Measurements from ENCODE around the gene PLA2G4D.

PLA2G4D gene

DNA sequence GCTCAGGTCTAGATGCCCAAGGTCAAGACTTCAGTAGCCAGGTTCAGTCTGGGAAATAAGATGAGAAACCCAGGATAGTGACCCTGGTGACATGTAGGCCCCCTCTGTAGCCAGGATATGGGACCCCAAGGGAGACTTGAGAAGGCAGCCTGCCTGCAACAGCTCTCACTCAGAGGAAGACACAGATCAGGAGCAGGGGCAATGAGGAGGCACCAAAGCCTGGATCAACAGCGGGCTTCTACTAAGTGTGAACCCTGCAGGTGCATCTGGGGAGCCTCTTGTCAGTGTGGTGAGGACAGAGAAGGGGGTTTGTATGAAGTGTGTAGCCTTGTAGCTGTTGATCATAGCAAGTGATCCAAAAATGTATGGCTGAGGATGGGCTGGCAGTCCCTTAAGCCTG lies 36.6 kb upstream of the PLA2G4D start:
- DNase-seq, result no peak
- H3K9ac ChIP-seq (ENCODE audit: low read length), result no peak overlapping the region
- no peak overlapping the region for H3K27ac ChIP-seq (ENCODE audit: low read length)
- no peak overlapping the region for H3K4me2 ChIP-seq (ENCODE audit: low read depth, low read length)
- no peak overlapping the region for H3K4me3 ChIP-seq (ENCODE audit: low read length)
- H3K9me3 ChIP-seq (replicated peaks; ENCODE audit: insufficient read depth, low read length), result no peaks in the 10 kb centered on the region
- no peaks in the 10 kb centered on the region for H3K36me3 ChIP-seq (replicated peaks; ENCODE audit: insufficient read depth, low read length)
- H3K9me2 ChIP-seq (replicated peaks; ENCODE audit: insufficient read depth, low read length), result no peaks in the 10 kb centered on the region
- H4K20me1 ChIP-seq (ENCODE audit: insufficient read depth, low read length), result no peaks in the 10 kb centered on the region
- no peaks in the 10 kb centered on the region for H3K27me3 ChIP-seq (replicated peaks; ENCODE audit: insufficient read depth, low read length)
- H3K79me2 ChIP-seq (ENCODE audit: low read length), result no peaks in the 10 kb centered on the region
- no peak overlapping the region for H2AFZ ChIP-seq (ENCODE audit: low read length)
- no peak for TF ChIP-seq EZH2phosphoT487 (IDR thresholded peaks at IDR 0.05; ENCODE audit: low read length)
- TF ChIP-seq EZH2 (optimal IDR thresholded peaks at IDR 0.05; ENCODE audit: low read depth, low read length), result no peak
- TF ChIP-seq, protein P1, sequence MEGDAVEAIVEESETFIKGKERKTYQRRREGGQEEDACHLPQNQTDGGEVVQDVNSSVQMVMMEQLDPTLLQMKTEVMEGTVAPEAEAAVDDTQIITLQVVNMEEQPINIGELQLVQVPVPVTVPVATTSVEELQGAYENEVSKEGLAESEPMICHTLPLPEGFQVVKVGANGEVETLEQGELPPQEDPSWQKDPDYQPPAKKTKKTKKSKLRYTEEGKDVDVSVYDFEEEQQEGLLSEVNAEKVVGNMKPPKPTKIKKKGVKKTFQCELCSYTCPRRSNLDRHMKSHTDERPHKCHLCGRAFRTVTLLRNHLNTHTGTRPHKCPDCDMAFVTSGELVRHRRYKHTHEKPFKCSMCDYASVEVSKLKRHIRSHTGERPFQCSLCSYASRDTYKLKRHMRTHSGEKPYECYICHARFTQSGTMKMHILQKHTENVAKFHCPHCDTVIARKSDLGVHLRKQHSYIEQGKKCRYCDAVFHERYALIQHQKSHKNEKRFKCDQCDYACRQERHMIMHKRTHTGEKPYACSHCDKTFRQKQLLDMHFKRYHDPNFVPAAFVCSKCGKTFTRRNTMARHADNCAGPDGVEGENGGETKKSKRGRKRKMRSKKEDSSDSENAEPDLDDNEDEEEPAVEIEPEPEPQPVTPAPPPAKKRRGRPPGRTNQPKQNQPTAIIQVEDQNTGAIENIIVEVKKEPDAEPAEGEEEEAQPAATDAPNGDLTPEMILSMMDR (IDR thresholded peaks at IDR 0.05; ENCODE audit: low read length), result no peak
- no peaks in the 10 kb centered on the region for H3K4me1 ChIP-seq (ENCODE audit: low read length)
- H3F3A ChIP-seq (ENCODE audit: insufficient read depth, low read length), result no peaks in the 10 kb centered on the region

DNA sequence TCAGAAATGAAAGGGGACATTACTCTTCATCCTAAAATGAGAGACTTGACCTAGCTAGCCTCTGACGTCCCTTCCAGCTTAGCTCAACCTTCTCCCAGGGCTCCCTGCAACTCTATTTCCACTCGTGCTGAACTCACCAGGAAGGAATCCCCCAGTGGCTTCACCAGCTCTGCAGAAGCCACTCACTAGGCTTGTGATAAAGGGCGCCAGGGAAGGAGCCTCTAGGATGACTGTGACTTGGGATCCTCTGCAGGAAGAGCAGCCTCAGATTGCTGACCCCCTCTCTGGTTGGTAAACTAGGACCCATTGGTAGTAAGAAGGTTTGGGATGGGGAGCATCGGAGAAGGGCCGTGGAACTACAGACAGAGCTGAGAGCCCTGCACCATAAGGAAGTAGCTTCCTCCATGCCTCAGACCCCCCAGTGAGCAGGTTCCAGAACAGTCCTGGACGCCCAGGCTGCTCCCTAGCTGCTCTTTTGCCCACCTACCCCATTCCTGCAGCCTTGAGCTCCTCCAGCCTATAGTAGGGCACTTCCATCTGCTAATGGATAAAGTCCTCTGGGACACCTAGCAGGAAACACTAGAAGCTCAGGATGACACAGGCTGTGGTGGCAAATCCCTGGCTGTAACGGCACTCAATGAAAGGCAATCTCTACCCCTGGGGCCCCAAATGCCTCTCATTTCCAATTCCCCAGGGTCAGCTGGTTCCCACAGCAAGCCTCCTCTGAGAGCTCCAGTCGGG lies 36.1 kb upstream of the PLA2G4D start:
- H3K9me3 ChIP-seq (replicated peaks; ENCODE audit: insufficient read depth, low read length), result no peaks in the 10 kb centered on the region
- H3K36me3 ChIP-seq (replicated peaks; ENCODE audit: insufficient read depth, low read length), result no peaks in the 10 kb centered on the region
- H3K27me3 ChIP-seq (replicated peaks; ENCODE audit: insufficient read depth, low read length), result no peaks in the 10 kb centered on the region
- no peak for DNase-seq
- no peaks in the 10 kb centered on the region for H3F3A ChIP-seq (ENCODE audit: insufficient read depth, low read length)
- no peaks in the 10 kb centered on the region for H3K4me1 ChIP-seq (ENCODE audit: low read length)
- TF ChIP-seq EZH2 (optimal IDR thresholded peaks at IDR 0.05; ENCODE audit: low read depth, low read length) (no peak), EZH2phosphoT487 (IDR thresholded peaks at IDR 0.05; ENCODE audit: low read length) (no peak)
- TF ChIP-seq, protein P1 (IDR thresholded peaks at IDR 0.05; ENCODE audit: low read length), result no peak
- no peak overlapping the region for H2AFZ ChIP-seq (ENCODE audit: low read length)
- no peak overlapping the region for H3K9ac ChIP-seq (ENCODE audit: low read length)
- H4K20me1 ChIP-seq (ENCODE audit: insufficient read depth, low read length), result no peaks in the 10 kb centered on the region
- no peak overlapping the region for H3K4me3 ChIP-seq (ENCODE audit: low read length)
- H3K4me2 ChIP-seq (ENCODE audit: low read depth, low read length), result no peak overlapping the region
- no peaks in the 10 kb centered on the region for H3K79me2 ChIP-seq (ENCODE audit: low read length)
- no peak overlapping the region for H3K27ac ChIP-seq (ENCODE audit: low read length)
- H3K9me2 ChIP-seq (replicated peaks; ENCODE audit: insufficient read depth, low read length), result no peaks in the 10 kb centered on the region

DNA sequence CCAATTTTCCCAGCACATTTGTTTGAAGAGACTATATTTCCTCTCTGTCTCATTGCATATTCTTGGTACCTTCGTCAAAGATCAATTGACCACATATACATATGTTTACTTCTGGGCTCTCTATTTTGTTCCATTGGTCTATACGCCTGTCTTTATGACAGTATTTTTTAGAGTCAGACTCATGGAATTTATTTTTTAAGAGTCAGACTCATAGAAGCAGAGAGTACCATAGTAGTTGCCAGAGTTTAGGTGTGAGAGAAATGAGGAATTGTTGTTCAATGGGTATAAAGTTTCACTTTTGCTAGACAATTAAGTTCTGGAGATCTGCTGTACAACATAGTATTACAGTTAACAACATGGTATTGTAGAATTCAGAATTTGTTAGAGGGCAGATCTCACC lies 35.0 kb upstream of the PLA2G4D start:
- H3K9ac ChIP-seq (ENCODE audit: low read length), result no peak overlapping the region
- no peak for TF ChIP-seq EZH2phosphoT487 (IDR thresholded peaks at IDR 0.05; ENCODE audit: low read length)
- TF ChIP-seq EZH2 (optimal IDR thresholded peaks at IDR 0.05; ENCODE audit: low read depth, low read length), result no peak
- TF ChIP-seq, protein P1 (IDR thresholded peaks at IDR 0.05; ENCODE audit: low read length), result no peak
- no peaks in the 10 kb centered on the region for H3K9me3 ChIP-seq (replicated peaks; ENCODE audit: insufficient read depth, low read length)
- no peaks in the 10 kb centered on the region for H3K4me1 ChIP-seq (ENCODE audit: low read length)
- H3K27ac ChIP-seq (ENCODE audit: low read length), result no peak overlapping the region
- H3K4me3 ChIP-seq (ENCODE audit: low read length), result peak overlapping the region; percentile 14; the same call in 1 of the 2 replicates
- H3K27me3 ChIP-seq (replicated peaks; ENCODE audit: insufficient read depth, low read length), result no peaks in the 10 kb centered on the region
- H2AFZ ChIP-seq (ENCODE audit: low read length), result peak overlapping the region; percentile 39; the same call in 1 of the 2 replicates
- no peaks in the 10 kb centered on the region for H3F3A ChIP-seq (ENCODE audit: insufficient read depth, low read length)
- H3K9me2 ChIP-seq (replicated peaks; ENCODE audit: insufficient read depth, low read length), result no peaks in the 10 kb centered on the region
- H3K36me3 ChIP-seq (replicated peaks; ENCODE audit: insufficient read depth, low read length), result no peaks in the 10 kb centered on the region
- H4K20me1 ChIP-seq (ENCODE audit: insufficient read depth, low read length), result no peaks in the 10 kb centered on the region
- peak overlapping the region; percentile 48 for H3K4me2 ChIP-seq (ENCODE audit: low read depth, low read length)
- H3K79me2 ChIP-seq (ENCODE audit: low read length), result no peaks in the 10 kb centered on the region
- no peak for DNase-seq
